NCI-H1417 treated with DMSO at 0.1 percent for 48 hours (cell line): ENCODE data around the gene TMEM214.
A peak's percentile ranks its signal among the peaks of the same experiment; 100 is the strongest.

Experiments used
- DNase-seq: peaks from one replicate; lab custom pipeline; 2025; lab: John Stamatoyannopoulos, UW

The TMEM214 gene

DNA sequence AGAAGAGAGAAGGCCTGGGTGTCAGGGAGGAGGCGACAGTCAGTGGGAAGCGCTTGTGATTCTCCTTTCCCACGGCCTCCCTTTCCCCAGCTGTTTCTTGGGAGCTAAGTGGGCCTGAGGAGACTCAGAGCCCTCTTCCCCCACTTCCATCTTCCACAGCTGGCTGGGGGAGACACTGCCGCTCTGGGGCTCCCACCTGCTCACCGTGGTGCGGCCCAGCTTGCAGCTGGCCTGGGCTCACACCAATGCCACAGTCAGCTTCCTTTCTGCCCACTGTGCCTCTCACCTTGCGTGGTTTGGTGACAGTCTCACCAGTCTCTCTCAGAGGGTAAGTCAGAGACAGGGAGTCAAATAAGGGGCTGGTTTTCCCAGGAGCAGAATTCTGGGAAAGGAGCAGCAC is 7.1 kb downstream of the TMEM214 start:
- DNase-seq: no peak

DNA sequence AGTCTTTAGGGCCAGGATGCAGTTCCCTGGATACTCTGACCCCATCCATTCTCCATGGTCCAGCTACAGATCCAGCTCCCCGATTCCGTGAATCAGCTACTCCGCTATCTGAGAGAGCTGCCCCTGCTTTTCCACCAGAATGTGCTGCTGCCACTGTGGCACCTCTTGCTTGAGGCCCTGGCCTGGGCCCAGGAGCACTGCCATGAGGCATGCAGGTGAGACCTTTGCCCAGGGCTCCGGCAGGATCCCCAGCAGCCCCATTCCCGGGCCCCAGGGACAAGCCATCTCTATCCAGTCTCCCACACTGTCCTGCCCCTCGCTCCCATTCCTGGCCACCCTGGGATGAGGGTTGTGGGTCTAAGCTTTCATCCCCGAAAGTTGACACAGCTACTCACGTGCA is 7.5 kb downstream of the TMEM214 start:
- DNase-seq: no peak

DNA sequence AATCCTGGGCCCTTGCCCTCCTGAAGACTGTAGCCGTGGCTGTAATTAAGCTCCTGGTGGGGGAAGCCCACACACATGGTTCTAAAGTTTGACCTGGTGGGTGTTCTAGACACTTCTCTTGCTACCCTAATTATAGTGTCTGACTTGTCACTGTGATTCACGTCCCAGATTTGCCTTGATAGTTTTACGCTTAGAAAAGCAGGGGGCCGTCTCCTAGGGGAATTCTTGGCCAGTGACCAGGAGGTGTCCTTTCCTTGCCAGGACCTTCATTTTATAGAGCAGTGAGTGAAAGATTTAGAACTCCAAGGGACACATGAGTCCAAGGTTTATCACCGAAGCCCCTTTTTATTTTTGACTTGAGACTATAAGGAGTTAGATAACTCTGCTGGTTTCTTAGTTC is 9.0 kb downstream of the TMEM214 start:
- no peak for DNase-seq

DNA sequence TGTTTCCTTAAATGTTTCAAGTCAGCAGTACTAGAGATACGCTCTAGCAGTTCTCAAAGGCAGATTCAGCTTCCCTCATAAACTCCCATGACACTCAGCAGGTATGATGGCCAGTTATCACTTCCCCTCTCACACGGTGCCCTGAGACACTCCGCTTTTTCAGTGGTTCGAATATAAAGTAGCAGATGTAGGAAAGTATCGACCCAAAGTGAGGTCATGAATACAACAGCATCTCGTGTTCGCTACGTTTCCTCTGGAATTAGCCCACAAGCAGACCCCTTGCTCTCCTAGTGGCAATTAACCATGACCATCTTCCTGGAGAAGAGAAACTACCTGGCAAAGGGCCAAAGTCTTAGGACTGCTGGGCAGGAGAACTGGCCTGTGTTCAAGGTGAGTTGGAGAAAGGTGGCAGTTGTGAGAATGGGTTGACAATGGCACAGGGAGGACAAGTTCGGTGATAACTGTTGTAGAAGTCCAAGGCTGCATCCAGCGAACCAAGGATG is 9.4 kb downstream of the TMEM214 start:
- DNase-seq: no peak

DNA sequence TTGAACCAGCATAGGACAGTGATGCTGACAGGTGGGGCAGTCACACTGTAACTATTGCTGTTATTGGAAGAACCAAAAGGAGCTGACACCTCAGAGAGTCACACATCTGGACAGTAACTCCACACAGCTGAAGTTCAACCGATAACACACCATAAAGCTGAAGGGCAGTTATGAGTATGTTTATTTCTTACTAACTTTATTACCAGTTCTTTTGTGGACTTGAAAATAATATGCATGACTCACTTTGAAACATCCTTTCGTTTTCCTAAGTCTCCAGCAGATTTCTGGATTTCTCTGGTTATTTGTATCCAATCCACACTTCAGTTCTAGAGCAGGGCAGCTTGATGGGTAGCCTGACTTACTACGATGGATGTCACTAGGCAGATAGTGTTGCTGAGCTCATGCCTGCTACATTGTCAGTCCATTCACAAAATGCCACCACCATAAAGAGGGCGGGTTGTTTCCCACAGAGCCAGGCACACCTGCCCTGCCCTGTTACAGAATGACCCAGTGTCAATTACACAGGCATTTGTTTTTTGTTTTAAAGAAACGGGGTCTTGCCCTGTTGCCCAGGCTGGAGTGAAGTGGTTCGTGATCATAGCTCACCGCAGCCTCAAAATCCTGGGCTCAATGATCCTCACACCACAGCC is 10.3 kb downstream of the TMEM214 start:
- no peak for DNase-seq

DNA sequence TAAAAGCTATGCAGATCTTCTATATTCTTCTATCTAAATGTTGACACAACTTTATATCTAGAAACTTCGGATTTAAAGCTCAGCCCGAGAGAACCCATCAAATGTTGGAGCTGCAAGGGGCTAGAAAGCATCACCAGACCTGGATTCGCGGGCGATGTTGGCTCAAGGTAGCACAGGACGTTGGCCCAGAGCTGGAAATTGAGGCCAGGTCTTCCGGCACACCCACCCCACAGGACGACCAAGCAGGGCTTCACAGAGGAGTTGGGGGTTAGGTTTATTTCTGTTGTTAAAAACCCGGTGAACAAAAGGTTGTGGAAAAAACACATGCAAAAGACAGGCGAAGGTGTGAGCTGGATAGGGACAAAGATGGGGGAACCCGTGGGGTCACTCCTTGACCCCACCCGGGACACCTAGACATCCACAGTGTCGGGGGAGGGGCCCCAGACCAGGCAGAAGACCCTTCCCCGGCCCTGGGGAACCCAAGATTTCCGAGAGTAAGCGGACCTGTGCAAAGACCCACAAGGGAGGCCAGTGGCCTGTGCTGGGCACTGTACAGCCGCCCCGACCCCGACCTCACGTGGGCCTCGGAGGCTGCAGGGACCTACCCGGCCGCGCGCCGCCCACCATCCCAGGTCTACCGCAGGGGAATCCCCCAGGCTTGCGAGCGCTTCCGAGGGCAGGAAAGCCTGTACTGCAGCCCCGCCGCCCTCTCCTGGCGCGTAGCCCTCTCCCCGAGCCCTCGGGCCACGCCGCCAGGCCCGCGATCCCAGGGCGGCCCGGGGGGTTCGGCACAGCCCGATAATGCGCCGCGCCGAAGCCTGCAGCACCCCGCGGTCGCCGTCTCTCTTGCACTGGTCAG is 16.9 kb downstream of the TMEM214 start:
- DNase-seq: no peak

DNA sequence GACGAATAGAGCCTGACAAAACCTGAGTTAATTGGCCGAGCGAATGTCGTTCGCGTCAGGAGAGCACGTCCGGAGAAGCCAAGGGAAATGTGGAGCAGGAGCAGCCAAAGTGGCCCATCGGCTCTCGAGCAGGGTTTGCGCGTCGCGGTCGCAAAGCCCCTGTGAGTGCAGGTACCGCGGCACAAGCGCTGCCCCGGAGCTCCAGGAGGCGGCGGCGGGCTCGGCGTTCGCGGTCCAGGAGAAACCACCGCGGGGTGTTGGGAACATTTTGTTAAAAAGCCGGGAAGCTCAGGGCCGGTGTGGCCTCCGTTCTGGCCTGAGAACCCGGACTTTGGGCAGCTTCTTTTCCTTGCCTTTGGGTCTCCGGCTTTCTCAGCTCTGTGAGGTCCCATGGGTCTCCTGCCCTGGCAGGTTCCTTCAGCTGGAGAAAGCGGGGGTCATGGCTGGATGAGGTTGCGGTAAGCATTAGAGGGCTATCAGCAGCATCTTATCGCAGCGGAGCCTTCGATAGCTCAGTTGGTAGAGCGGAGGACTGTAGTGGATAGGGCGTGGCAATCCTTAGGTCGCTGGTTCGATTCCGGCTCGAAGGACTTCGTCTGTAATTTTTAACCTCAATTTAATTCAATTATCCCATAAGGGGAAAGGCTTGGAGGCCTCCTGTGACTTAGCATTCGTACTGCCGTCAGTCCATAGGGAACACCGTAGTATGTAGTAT is 17.7 kb downstream of the TMEM214 start:
- DNase-seq: peak; percentile 96

DNA sequence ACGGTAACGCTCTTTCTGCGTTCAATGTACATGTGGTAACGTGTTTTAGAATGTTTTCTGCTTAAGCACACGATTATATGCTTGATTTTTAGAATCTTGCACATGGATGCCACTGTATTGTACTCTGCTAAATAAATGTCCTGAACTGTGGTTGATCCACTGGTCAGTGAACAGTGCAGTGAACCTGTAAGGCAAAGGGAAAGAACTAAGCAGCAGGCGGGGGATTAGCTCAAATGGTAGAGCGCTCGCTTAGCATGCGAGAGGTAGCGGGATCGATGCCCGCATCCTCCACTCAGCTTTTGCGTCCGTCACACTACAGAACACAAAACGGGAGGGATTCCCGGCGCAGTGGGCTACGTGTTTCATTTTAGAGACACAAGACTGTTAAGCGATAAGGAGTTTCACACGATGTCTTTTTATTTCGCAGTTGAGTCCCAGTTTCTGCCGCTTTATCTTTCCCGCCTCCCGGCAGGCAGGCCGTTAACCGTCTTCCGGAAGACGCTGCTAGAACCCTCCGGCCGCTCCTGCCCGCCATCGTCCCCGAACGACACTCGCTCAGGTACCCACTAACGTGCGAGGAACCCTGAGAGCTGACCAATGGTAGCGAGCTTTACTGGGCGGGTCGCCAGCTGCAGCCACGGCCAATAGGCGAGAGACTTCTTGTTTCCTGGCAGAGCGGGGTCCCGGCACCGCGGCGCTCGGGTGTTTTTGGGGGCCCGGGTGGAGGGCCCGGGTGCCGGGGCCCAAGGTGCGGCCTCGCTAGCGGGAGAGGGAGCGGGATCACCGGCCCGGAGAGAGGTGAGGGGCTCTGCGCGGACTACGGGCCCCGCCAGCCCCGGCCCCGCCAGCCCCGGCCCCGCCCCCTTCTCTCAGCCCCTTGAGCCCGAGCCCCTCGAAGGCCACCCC is 18.5 kb downstream of the TMEM214 start, which contains the start of gene AGBL5:
Gene AGBL5, plus strand, starts transcription at position 673 of the 906 bp plus-strand sequence. CDS start 1,291 bp downstream, outside the sequence.
- peak; percentile 81 for DNase-seq

DNA sequence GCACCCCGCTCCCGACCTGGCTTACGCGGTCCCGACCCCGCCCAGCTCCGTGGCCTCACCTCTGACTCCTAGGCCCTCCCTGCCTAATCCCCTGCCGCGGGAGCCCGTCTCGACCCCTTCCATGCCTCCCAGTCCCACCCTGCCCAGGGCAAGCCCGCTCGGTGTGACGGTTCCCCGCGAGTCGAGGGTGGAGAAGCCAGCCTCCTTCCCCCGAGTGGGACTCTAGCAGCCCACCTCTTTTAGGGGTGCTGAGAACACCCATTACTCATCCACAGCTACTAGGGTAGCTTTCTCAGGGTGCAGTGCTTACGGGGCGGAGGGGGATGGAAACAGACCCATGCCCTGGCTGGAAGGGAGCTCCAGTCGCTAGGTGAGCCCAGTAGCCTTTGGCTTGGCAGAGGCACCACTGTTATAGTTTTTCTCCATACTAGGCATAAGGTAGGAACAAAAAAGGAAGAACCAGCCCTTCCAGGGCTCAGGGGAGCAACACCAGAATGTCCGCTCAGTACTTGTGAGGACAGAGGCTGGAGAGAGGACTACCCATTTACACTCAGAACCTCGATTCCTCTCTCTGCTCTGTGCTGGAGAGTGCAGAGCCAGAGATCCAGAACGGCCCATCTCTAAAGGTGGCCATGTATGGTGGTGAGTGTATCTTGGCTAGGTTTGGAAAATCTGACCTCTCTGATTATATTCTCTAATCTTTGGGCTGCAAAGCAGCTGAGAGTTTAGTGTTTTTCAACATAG is 19.3 kb downstream of the TMEM214 start:
- DNase-seq: no peak

DNA sequence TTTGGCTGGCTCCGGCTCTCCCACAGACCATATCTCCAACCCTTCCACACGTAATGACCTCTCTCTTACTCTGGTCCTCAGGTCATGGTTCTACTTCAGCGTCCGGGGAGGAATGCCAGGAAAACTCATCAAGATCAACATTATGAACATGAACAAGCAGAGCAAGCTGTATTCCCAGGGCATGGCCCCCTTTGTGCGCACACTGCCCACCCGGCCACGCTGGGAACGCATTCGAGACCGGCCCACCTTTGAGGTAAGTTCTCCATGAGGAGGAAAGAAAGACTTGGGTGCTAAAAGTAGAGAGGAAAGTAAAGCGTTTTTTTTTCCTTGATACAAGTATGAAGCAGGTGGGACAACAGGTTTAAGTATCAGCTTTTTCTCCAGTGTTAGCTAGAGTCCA is 20.6 kb downstream of the TMEM214 start:
- DNase-seq: no peak

DNA sequence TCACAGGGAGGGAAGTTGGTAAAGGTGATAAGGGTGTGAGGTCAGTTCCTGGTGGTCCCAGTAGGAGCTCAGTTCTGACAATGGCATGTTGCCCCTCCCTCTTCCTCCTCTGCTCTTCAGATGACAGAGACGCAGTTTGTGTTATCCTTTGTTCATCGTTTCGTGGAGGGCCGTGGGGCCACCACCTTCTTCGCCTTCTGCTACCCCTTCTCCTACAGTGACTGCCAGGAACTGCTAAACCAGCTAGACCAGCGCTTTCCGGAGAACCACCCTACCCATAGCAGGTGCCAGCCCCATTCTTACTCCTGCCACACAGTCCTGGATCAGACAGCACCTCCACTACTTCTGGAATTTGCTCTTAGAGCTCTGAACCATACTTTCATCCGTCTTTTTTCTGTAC is 21.0 kb downstream of the TMEM214 start:
- no peak for DNase-seq

DNA sequence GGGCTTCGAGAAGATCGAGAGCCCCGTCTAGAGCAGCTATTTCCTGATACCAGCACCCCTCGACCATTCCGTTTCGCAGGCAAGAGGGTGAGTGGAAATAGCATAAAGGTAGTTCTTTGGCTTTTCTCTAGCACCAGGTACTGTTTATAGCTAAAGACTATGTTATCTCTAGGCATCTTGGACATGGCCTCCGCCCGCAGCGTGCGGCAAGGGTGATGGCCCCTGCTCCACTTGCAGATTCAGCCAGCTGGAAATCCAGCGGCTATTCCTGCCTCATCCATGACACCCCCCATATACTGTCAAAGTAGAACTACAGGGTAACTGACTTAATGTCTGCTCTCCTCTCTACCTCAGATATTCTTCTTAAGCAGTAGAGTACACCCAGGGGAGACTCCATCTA is 22.0 kb downstream of the TMEM214 start:
- no peak for DNase-seq

DNA sequence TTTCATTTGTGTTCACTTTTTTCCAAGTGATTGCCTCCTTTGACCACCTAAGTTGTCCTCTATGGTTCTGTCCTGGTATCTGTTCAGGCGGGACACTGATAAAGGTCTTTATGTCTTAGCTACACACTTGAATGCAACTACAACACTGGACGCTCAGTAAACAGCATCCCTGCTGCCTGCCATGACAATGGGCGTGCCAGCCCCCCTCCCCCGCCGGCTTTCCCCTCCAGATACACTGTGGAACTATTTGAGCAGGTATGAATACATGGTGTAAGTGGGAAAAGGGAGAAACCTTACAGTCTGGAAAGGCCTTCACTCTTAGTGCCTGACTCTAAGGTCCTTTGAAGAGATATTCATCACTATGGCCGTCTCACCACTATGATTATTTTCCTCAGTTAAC is 24.4 kb downstream of the TMEM214 start:
- no peak for DNase-seq

DNA sequence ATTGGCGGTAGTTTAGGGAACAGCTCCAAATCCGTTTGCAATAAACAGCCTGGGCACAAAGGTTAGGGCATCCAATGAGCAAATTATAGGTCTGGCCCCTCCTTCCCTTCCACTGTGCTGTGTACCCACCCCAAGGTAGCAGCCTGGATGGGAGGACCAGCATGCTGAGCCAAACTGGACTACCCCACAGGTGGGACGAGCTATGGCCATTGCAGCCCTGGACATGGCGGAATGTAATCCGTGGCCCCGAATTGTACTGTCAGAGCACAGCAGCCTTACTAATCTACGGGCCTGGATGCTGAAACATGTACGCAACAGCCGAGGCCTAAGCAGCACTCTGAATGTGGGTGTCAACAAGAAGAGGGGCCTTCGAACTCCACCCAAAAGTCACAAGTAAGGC is 25.4 kb downstream of the TMEM214 start:
- DNase-seq: no peak

DNA sequence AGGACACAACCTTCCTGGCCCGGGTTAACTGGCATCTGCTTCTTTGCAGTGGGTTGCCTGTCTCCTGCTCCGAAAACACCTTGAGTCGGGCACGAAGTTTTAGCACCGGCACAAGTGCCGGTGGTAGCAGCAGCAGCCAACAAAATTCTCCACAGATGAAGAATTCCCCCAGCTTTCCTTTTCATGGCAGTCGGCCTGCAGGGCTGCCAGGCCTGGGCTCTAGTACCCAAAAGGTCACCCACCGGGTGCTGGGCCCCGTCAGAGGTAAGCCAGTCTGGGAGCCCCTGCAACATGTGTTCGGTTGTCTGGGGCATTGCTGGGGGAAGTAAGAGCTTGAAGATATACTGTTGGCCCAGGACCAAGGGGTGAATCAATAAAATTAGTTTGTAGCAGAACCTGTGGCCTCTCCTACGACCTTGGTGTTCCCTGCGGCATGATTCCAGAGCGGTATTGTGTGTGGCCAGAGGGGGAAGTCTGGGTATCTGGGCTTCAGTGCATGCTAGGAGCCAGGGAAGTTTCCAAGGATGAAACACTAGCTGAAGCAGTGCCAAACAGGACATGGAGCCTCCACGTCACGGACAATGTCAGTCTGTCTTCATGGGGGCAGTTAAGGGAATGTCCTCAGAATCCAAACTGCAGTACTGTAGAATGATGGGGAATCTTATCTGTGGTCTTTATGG is 26.5 kb downstream of the TMEM214 start:
- no peak for DNase-seq

DNA sequence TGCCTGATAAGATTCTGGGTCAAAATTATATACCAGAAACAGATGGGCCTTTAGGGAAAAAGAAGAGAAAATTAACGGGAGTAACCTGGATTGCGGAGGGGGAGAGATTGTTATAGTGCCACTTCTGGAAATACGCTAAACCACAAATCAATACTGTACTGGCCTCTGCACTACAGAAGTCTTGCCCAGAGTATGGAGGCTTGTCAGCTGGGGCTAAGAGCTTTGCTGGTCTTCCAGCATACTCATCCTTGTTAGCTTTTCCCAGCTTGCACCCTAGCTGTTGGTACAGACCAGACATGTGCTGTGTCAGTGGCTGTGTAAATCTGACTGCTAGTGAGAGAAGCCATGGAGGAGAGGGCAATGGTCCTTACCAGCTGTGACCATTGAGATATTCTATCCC is 27.6 kb downstream of the TMEM214 start:
- no peak for DNase-seq

DNA sequence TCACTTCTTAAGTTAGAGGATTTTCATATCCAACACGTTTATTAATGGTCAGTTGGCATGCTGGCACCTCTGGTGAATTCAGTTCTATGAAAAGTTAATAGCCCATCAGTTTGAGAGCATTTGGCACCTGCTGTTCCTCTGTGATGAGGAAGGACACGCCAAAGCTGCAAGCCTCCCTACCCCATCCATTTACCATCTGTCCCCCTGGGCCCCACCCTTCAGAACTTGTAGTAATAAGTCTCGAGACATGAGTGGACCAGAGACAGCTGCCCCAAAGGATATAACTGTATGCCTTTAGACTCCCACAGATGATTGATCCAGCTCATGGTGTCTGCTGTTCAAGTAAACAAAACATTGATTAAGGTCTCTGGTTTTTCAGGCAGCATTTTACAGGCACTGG is 32.4 kb downstream of the TMEM214 start:
- no peak for DNase-seq

DNA sequence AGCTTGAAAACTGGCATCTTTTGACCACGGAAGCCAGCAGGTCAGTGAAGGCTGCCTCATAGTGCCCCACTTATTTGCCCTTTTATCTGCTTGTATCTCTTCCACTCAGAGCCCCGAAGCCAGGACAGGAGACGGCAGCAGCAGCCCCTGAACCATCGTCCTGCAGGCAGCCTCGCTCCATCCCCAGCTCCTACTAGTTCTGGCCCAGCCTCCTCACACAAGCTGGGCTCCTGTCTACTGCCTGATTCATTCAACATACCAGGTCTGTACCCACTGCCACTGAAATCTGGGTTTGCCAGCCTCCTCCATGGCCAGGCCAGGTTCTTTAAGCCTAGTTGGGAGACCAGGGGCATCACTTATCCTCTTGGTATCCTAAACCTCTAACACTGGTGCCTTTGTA is 34.6 kb downstream of the TMEM214 start:
- no peak for DNase-seq

DNA sequence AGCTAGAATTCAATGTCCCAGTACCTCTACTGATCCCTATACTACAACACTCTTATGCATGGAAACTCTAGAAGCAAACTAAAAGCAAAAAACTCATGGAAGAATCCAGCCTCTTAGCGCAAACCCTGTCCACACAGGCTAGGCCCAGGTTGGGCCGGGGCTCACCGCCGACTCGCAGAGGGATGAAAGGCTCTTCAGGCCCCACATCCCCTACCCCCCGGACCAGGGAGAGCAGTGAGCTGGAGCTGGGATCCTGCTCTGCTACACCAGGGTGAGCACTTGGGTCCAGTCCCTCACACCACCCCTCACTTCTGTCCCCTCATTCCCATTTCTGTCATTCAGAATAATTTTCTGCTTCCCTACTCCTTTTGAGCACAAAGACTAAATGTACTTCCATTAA is 36.7 kb downstream of the TMEM214 start:
- DNase-seq: no peak

DNA sequence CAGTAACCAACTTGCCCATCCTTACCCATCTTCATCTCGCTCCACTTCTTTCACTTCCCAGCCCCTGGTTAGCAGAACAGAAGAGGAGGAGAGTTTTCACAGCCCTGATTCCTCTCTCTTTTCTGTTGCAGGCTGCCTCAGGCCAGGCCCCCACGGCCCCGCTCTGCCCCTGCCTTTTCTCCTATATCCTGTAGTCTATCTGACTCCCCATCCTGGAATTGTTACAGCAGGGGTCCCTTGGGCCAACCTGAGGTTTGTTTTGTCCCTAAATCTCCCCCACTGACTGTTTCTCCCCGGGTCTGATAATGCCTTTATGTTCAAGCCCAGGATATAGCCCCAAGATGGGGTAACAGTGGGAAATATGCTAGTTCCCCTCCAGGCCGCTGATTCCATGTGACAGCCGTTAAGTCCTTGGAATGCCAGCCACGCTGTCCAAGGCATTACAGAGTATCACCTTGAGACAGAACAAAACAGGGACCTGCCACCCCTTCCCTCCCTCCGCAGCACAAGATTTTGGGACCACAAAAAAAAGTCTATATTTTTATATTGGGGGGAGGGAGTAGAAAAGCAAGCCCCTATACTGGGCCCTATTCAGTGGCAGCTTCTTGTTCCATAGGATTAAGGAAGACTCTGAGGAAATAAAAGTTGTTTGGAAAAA is 37.3 kb downstream of the TMEM214 start:
- no peak for DNase-seq
